Naive thymus-derived CD4-positive, alpha-beta T cell (primary cell): ENCODE data around the gene VAMP1. TPM values are rescaled to one million over a fixed set of nuclear protein-coding genes. Genes with fewer than 3 reads are reported as not detected.
"Not testable (repeated sequence)": the region's sequence is repeated elsewhere in the genome, so short reads cannot be mapped to it uniquely, and the experiment has no call there.

Source experiments
- ATAC-seq: fragments of 150-1000 bp; cut with Tn5 transposase; 2 replicates; pipeline ENCODE4 v1.10.0; 2021; ENCODE audit warnings: mild to moderate bottlenecking, moderate library complexity
- CTCF ChIA-PET: fragments of 350-600 bp; sonication (Branson Sonifier 250); formaldehyde crosslinking; loops from one replicate; lab custom pipeline; 2021; ENCODE audit warnings: antibody characterized with exemption; lab: Charles Lee
- POLR2A ChIA-PET: fragments of 350-600 bp; sonication (Branson Sonifier 250); formaldehyde crosslinking; loops from one replicate; lab custom pipeline; 2021; ENCODE audit warnings: antibody characterized with exemption, inconsistent platforms; lab: Charles Lee
- DNase-seq, 9 donors: peaks; one replicate each; pipeline versions ENCODE4 v3.0.0 to v3.0.0-alpha.2; 2020 to 2022; ENCODE audit warnings: mixed read lengths in 1 of 9
- H3K27ac ChIP-seq: one replicate; pipeline ENCODE4 v1.7.0; 2013; ENCODE audit warnings: mild to moderate bottlenecking, low read depth, low read length, moderate library complexity
- H3K27me3 ChIP-seq, 2 donors: one replicate each; pipeline ENCODE4 v1.7.0; 2013; ENCODE audit warnings: low read length in 2 of 2, mild to moderate bottlenecking in 2 of 2, moderate library complexity in 2 of 2; ENCODE audit not compliant: control insufficient read depth in 2 of 2, insufficient read depth in 2 of 2
- H3K36me3 ChIP-seq, 3 experiments: 1 replicate in 2 of 3; 2 replicates in 1 of 3; pipeline ENCODE4 v1.7.0; 2013; ENCODE audit warnings: low read length in 3 of 3, mild to moderate bottlenecking in 3 of 3, moderate library complexity in 1 of 3; ENCODE audit not compliant: insufficient read depth in 3 of 3, control insufficient read depth in 2 of 3
- H3K4me1 ChIP-seq, 2 donors: one replicate each; pipeline ENCODE4 v1.7.0; 2013; ENCODE audit warnings: low read length in 2 of 2, mild to moderate bottlenecking in 2 of 2, moderate library complexity in 1 of 2; ENCODE audit not compliant: control insufficient read depth in 2 of 2, insufficient read depth in 2 of 2
- H3K4me3 ChIP-seq: 2 replicates; pipeline ENCODE4 v1.7.0; 2013; ENCODE audit warnings: mild to moderate bottlenecking, low read length
- H3K9me3 ChIP-seq, 3 experiments: 1 replicate in 2 of 3; 2 replicates in 1 of 3; pipeline ENCODE4 v1.7.0; 2013; ENCODE audit warnings: low read length in 3 of 3; ENCODE audit not compliant: control insufficient read depth in 2 of 3
- H3K27ac Mint-ChIP-seq, 9 donors: one replicate each; pipeline ENCODE4 v1.8.0; 2020 to 2022; ENCODE audit warnings: mixed read lengths in 9 of 9, mild to moderate bottlenecking in 8 of 9, moderate library complexity in 5 of 9, inconsistent platforms in 2 of 9
- H3K27me3 Mint-ChIP-seq, 5 donors: one replicate each; pipeline ENCODE4 v1.8.0; 2021 to 2022; ENCODE audit warnings: mixed read lengths in 5 of 5, mild to moderate bottlenecking in 1 of 5
- H3K36me3 Mint-ChIP-seq, 5 donors: one replicate each; pipeline ENCODE4 v1.8.0; 2020 to 2022; ENCODE audit warnings: mixed read lengths in 5 of 5, mild to moderate bottlenecking in 3 of 5, inconsistent platforms in 1 of 5
- H3K4me1 Mint-ChIP-seq, 7 donors: one replicate each; pipeline ENCODE4 v1.8.0; 2020 to 2022; ENCODE audit warnings: mixed read lengths in 7 of 7, mild to moderate bottlenecking in 3 of 7, inconsistent platforms in 1 of 7
- H3K4me3 Mint-ChIP-seq, 10 donors: one replicate each; pipeline ENCODE4 v1.8.0; 2020 to 2022; ENCODE audit warnings: mild to moderate bottlenecking in 10 of 10, mixed read lengths in 10 of 10, moderate library complexity in 6 of 10, inconsistent platforms in 2 of 10
- H3K9me3 Mint-ChIP-seq, 11 donors: one replicate each; pipeline ENCODE4 v1.8.0; 2020 to 2022; ENCODE audit warnings: mixed read lengths in 11 of 11, mild to moderate bottlenecking in 4 of 11, inconsistent platforms in 1 of 11, moderate library complexity in 1 of 11
- intact Hi-C, 2 donors: fragments of 100-400 bp; cut with micrococcal nuclease; formaldehyde crosslinking; loops; one replicate each; pipeline ENCODE4 v1.15.1; 2023
- polyA plus RNA-seq, 2 donors: library from polyadenylated mRNA; unstranded; fragments of 300-500 nt; fragmentation: Illumina TruSeq; gene quantifications; one replicate each; pipeline ENCODE4 v1.2.3, GENCODE V29; 2021
- total RNA-seq, 6 experiments: library from RNA in 5 of 6; stranded (reverse) in 5 of 6; gene quantifications; 1 replicate in 5 of 6; 2 replicates in 1 of 6; pipeline ENCODE4 v1.2.3 and lab custom pipeline; 2021 to 2026

The VAMP1 gene
- total and polyA plus RNA-seq, 7 experiments from 2014 or later = 10.9 to 123 (median 41.0) TPM

DNA sequence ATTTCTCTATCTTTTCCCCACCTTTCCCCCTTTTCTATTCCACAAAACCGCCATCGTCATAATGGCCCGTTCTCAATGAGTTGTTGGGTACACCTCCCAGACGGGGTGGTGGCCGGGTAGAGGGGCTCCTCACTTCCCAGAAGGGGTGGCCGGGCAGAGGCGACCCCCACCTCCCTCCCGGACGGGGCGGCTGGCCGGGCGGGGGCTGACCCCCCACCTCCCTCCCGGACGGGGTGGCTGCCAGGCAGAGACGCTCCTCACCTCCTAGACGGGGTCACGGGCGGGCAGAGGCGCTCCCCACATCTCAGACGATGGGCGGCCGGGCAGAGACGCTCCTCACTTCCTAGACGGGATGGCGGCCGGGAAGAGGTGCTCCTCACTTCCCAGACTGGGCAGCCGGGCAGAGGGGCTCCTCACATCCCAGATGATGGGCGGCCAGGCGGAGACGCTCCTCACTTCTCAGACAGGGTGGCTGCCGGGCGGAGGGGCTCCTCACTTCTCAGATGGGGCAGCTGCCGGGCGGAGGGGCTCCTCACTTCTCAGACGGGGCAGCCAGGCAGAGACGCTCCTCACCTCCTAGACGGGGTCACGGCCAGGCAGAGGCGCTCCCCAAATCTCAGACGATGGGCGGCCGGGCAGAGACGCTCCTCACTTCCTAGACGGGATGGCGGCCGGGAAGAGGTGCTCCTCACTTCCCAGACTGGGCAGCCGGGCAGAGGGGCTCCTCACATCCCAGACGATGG lies 4.9 kb upstream of the VAMP1 start:
- H3K9me3 Mint-ChIP-seq, H3K27ac ChIP-seq, H3K4me3 ChIP-seq, ATAC-seq, H3K4me3 Mint-ChIP-seq, H3K36me3 ChIP-seq, H3K9me3 ChIP-seq, H3K36me3 Mint-ChIP-seq, H3K4me1 ChIP-seq, DNase-seq, POLR2A ChIA-PET, H3K27me3 ChIP-seq, intact Hi-C loops, H3K27ac Mint-ChIP-seq: not testable (repeated sequence)
- H3K27me3 Mint-ChIP-seq = peaks cover 0 to 17% (median 0%) of the 10 kb centered on the region in 5 donors
- CTCF ChIA-PET = interaction anchor here (0.6 kb wide), 1 partner anchor 515 kb away, joined by 3 read pairs; no protein-coding TSS in a partner anchor
- H3K4me1 Mint-ChIP-seq = peaks cover 5 to 18% (median 11%) of the 10 kb centered on the region in 7 donors

- ATAC-seq (no peak), DNase-seq (no peak)
- Mint-ChIP-seq H3K36me3 (peaks cover 0 to 21% (median 6%) of the 10 kb centered on the region in 5 donors), H3K27ac (peak overlapping the region in 5 of 9 donors; percentile 2 to 96 (median 45)), H3K9me3 (no peaks in the 10 kb centered on the region), H3K4me3 (peak overlapping the region in 4 of 10 donors; percentile 1 to 92 (median 46)), H3K27me3 (peaks cover 0 to 8% (median 0%) of the 10 kb centered on the region in 5 donors), H3K4me1 (peaks cover 18 to 41% (median 33%) of the 10 kb centered on the region in 7 donors)
- Histone ChIP-seq H3K36me3 (no peaks in the 10 kb centered on the region), H3K4me3 (no peak overlapping the region), H3K9me3 (no peaks in the 10 kb centered on the region), H3K4me1 (peaks cover 27 to 31% of the 10 kb centered on the region in 2 donors), H3K27me3 (no peaks in the 10 kb centered on the region), H3K27ac (no peak overlapping the region)
- ChIA-PET POLR2A (interaction anchor here (0.6 to 6.7 kb wide), 9 partner anchors 10 to 95 kb away, joined by 3 to 154 read pairs (median 6); partner anchors contain the start of genes CD27, MRPL51, NOP2 and TAPBPL), CTCF (interaction anchor here (0.7 to 5.2 kb wide), 3 partner anchors 49 to 129 kb away, joined by 3 to 34 read pairs (median 4); no protein-coding TSS in a partner anchor)
- intact Hi-C loops = no loop called here
These were observed 2.0 kb upstream of the VAMP1 start for GRCh38 chr12:6472491-6472890.

- intact Hi-C loops = loop anchor here (1.0 to 2.0 kb wide), 2 partner anchors 135 to 379 kb away; partner anchors contain the start of genes CDCA3 (in 1 of the 2) and CHD4 (in 1 of the 2)
- H3K4me3 Mint-ChIP-seq = peak overlapping the region in 7 of 10 donors; percentile 0 to 95 (median 30)
These were observed 1.5 kb upstream of the VAMP1 start for GRCh38 chr12:6471989-6472360.

DNA sequence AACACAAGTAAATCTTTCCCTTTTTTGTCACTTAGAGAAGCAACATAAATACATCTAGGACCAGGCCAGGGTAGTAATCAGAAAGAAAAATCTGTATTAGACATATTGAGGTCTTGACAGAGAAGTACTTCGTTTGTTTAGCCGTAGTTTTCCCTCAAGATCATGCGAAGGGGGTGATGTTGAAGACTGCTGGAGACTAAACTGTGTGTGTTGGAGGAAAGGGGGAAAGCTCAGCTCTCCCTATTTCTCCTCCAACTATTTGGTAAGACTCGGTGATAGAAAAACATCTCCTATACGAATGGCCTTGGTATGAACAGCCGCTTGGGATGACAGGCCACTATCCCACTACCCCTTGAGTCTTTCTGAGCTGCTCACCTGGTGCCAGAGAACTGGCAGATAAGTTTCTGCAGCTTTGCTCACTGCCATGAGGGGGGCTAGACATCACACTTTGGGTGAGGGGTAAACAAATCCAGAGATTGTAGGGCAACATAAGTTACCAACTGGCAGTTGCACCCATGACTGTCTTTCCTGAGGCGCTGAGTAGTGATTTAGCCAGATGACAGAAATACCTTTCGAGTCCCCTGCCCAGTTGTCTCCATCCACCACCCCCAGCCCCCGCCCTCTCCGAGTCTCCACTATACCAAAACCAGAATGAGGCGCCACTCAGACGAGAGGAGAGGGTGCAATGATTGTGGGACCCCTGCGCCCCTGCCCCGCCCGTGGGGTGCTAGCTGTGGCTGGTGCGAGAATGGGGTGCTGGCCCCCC lies 685 bp downstream of the VAMP1 start:
- POLR2A ChIA-PET = interaction anchor here (0.6 to 6.7 kb wide), 32 partner anchors 10 to 319 kb away, joined by 3 to 154 read pairs (median 5); partner anchors contain the start of genes CD27, CD4, GAPDH and MRPL51
- peaks cover 0 to 41% (median 16%) of the 10 kb centered on the region in 5 donors for H3K36me3 Mint-ChIP-seq

More at GRCh38 chr12:6471989-6472360, 1.5 kb upstream of the VAMP1 start:
- DNase-seq (no peak), ATAC-seq (no peak)
- H3K36me3 ChIP-seq = no peaks in the 10 kb centered on the region
- peaks cover 0 to 26% (median 8%) of the 10 kb centered on the region in 5 donors for H3K36me3 Mint-ChIP-seq
- no peaks in the 10 kb centered on the region for H3K9me3 Mint-ChIP-seq
- no peak overlapping the region for H3K4me3 ChIP-seq
- no peaks in the 10 kb centered on the region for H3K9me3 ChIP-seq
- H3K27ac ChIP-seq = no peak overlapping the region
- ChIA-PET POLR2A (interaction anchor here (0.8 to 6.7 kb wide), 9 partner anchors 12 to 96 kb away, joined by 3 to 154 read pairs (median 55); partner anchors contain the start of genes CD27, GAPDH, MRPL51 and NOP2), CTCF (interaction anchor here (1.0 to 5.2 kb wide), 2 partner anchors 49 to 61 kb away, joined by 4 to 34 read pairs; no protein-coding TSS in a partner anchor)
- peak overlapping the region in 8 of 9 donors; percentile 2 to 96 (median 48) for H3K27ac Mint-ChIP-seq
- H3K4me1 ChIP-seq = peaks cover 27 to 31% of the 10 kb centered on the region in 2 donors
- peaks cover 18 to 46% (median 38%) of the 10 kb centered on the region in 7 donors for H3K4me1 Mint-ChIP-seq
- peaks cover 0 to 8% (median 0%) of the 10 kb centered on the region in 5 donors for H3K27me3 Mint-ChIP-seq
- no peaks in the 10 kb centered on the region for H3K27me3 ChIP-seq

GRCh38 chr12:6469092-6469491 lies 1.4 kb downstream of the VAMP1 start:
- H3K27me3 Mint-ChIP-seq = peaks cover 0 to 2% (median 0%) of the 10 kb centered on the region in 5 donors
- no peaks in the 10 kb centered on the region for H3K9me3 Mint-ChIP-seq
- no peaks in the 10 kb centered on the region for H3K9me3 ChIP-seq
- no peak for ATAC-seq
- peak overlapping the region; percentile 85 to 96 (median 92) for H3K4me3 Mint-ChIP-seq
- H3K4me1 Mint-ChIP-seq = peaks cover 36 to 74% (median 64%) of the 10 kb centered on the region in 7 donors
- ChIA-PET CTCF (interaction anchor here (0.8 to 5.2 kb wide), 4 partner anchors 9 to 69 kb away, joined by 3 to 34 read pairs (median 6); partner anchors contain the start of gene CD27), POLR2A (interaction anchor here (0.7 to 6.7 kb wide), 12 partner anchors 9 to 132 kb away, joined by 3 to 154 read pairs (median 23); partner anchors contain the start of genes CD27, GAPDH, MRPL51 and TAPBPL)
- H3K27ac ChIP-seq = peak overlapping the region; percentile 75
- DNase-seq = no peak
- no peaks in the 10 kb centered on the region for H3K27me3 ChIP-seq
- H3K36me3 Mint-ChIP-seq = peaks cover 3 to 48% (median 20%) of the 10 kb centered on the region in 5 donors
- H3K4me3 ChIP-seq = peak overlapping the region; percentile 96
- peaks cover 15 to 20% (median 16%) of the 10 kb centered on the region in 3 experiments for H3K36me3 ChIP-seq
- peak overlapping the region; percentile 46 to 99 (median 95) for H3K27ac Mint-ChIP-seq
- intact Hi-C loops = no loop called here
- peaks cover 51% of the 10 kb centered on the region in 2 donors for H3K4me1 ChIP-seq

More for the DNA sequence above, 685 bp downstream of the VAMP1 start:
- H3K9me3 Mint-ChIP-seq = no peaks in the 10 kb centered on the region
- peaks cover 0 to 5% (median 0%) of the 10 kb centered on the region in 5 donors for H3K27me3 Mint-ChIP-seq
- H3K4me3 ChIP-seq = peak overlapping the region; percentile 96
- H3K9me3 ChIP-seq = no peaks in the 10 kb centered on the region
- DNase-seq (no peak), ATAC-seq (no peak)
- H3K27me3 ChIP-seq = no peaks in the 10 kb centered on the region
- H3K4me1 Mint-ChIP-seq = peaks cover 29 to 67% (median 59%) of the 10 kb centered on the region in 7 donors
- peaks cover 8 to 16% (median 11%) of the 10 kb centered on the region in 3 experiments for H3K36me3 ChIP-seq
- CTCF ChIA-PET = interaction anchor here (0.6 to 5.2 kb wide), 16 partner anchors 8 to 355 kb away, joined by 3 to 34 read pairs (median 5); partner anchors contain the start of gene MRPL51
- peak overlapping the region; percentile 75 for H3K27ac ChIP-seq
- H3K4me1 ChIP-seq = peaks cover 44% of the 10 kb centered on the region in 2 donors
- H3K4me3 Mint-ChIP-seq = peak overlapping the region; percentile 85 to 96 (median 92)
- intact Hi-C loops = loop anchor here (1.0 to 2.0 kb wide), 9 partner anchors 7 to 382 kb away; partner anchors contain the start of genes CDCA3 (in 2 of the 2), GAPDH (in 2 of the 2), MRPL51 (in 2 of the 2) and IFFO1 (in 1 of the 2)
- peak overlapping the region; percentile 46 to 99 (median 95) for H3K27ac Mint-ChIP-seq
